Fibroblast of skin of scalp (primary cell): ENCODE measurements around the gene RSAD1.
"Not testable (repeated sequence)": the region's sequence is repeated elsewhere in the genome, so short reads cannot be mapped to it uniquely, and the experiment has no call there.

Source experiments
- DNase-seq: peaks from one replicate; pipeline ENCODE4 v3.0.0-alpha.2; 2013

Gene RSAD1

GRCh38 chr17:50472761-50473161 is 5.9 kb upstream of the RSAD1 start:
- peak; percentile 39 for DNase-seq

GRCh38 chr17:50473901-50474300 is 4.8 kb upstream of the RSAD1 start:
- DNase-seq, result no peak

- DNase-seq, result no peak
Observed at GRCh38 chr17:50474523-50474922, 4.1 kb upstream of the RSAD1 start.

GRCh38 chr17:50475362-50475761 is 3.3 kb upstream of the RSAD1 start:
- no peak for DNase-seq

- not testable (repeated sequence) for DNase-seq
Observed at GRCh38 chr17:50475775-50476544, 2.7 kb upstream of the RSAD1 start.

GRCh38 chr17:50476545-50477315 is 1.9 kb upstream of the RSAD1 start:
- DNase-seq, result no peak

GRCh38 chr17:50477976-50478375 is 684 bp upstream of the RSAD1 start:
- DNase-seq, result no peak

- peak; percentile 82 for DNase-seq
Observed at GRCh38 chr17:50479522-50480141, 972 bp downstream of the RSAD1 start.

- no peak for DNase-seq
Observed at GRCh38 chr17:50480142-50480764, 1.6 kb downstream of the RSAD1 start.

- no peak for DNase-seq
Observed at GRCh38 chr17:50480854-50481490, 2.3 kb downstream of the RSAD1 start.

GRCh38 chr17:50481648-50482047 is 3.0 kb downstream of the RSAD1 start:
- no peak for DNase-seq

GRCh38 chr17:50482110-50482509 is 3.5 kb downstream of the RSAD1 start:
- DNase-seq, result no peak

- peak; percentile 95 for DNase-seq
Observed at GRCh38 chr17:50482516-50482915, 3.9 kb downstream of the RSAD1 start.

GRCh38 chr17:50483266-50483665 is 4.6 kb downstream of the RSAD1 start:
- no peak for DNase-seq

GRCh38 chr17:50484386-50485155 is 5.9 kb downstream of the RSAD1 start:
- no peak for DNase-seq

GRCh38 chr17:50487213-50488096 is 8.8 kb downstream of the RSAD1 start:
- no peak for DNase-seq

- no peak for DNase-seq
Observed at GRCh38 chr17:50488880-50489279, 10.2 kb downstream of the RSAD1 start.

GRCh38 chr17:50491505-50491904 is 12.8 kb downstream of the RSAD1 start:
- no peak for DNase-seq

GRCh38 chr17:50492214-50492613 is 13.6 kb downstream of the RSAD1 start:
- no peak for DNase-seq

- DNase-seq, result no peak
Observed at GRCh38 chr17:50493744-50494143, 15.1 kb downstream of the RSAD1 start.
